Tibial artery (tissue), 4 donors: ENCODE results near the gene ZNF407.

Experiments used
- DNase-seq, 2 donors: peaks; one replicate each; pipeline ENCODE4 v3.0.0-alpha.2; 2019
- H3K27ac ChIP-seq, 2 donors: fragments of 200-600 bp; sonication (generic) in 1 of 2; 1 replicate in 1 of 2; 2 replicates in 1 of 2; pipeline ENCODE4 v1.5.1; 2018 to 2019; ENCODE audit warnings: mild to moderate bottlenecking in 1 of 2
- H3K27me3 ChIP-seq, 2 donors: fragments of 200-600 bp; sonication (generic) in 1 of 2; one replicate each; pipeline versions ENCODE4 v1.5.1 to v1.6.0; 2016 to 2019
- H3K36me3 ChIP-seq, 3 donors: fragments of 200-600 bp; sonication (generic) in 2 of 3; one replicate each; pipeline ENCODE4 v1.5.1; 2016 to 2019; ENCODE audit warnings: mild to moderate bottlenecking in 2 of 3
- H3K4me1 ChIP-seq, 4 donors: fragments of 200-600 bp; sonication (generic) in 2 of 4; 1 replicate in 3 of 4; 2 replicates in 1 of 4; pipeline ENCODE4 v1.5.1; 2016 to 2019
- H3K4me3 ChIP-seq, 2 donors: fragments of 200-600 bp; sonication (generic) in 1 of 2; 1 replicate in 1 of 2; 2 replicates in 1 of 2; pipeline ENCODE4 v1.5.1; 2018 to 2019; ENCODE audit warnings: mild to moderate bottlenecking in 2 of 2
- H3K9me3 ChIP-seq, 3 donors: fragments of 200-600 bp; sonication (generic) in 1 of 3; one replicate each; pipeline ENCODE4 v1.5.1; 2016 to 2019
- CTCF ChIP-seq, 2 experiments: fragments of 200-600 bp in 1 of 2; fragments of 450-650 bp in 1 of 2; IDR thresholded peaks; one replicate each; pipeline ENCODE4 v1.5.1; 2017 to 2019; ENCODE audit warnings: antibody characterized with exemption in 2 of 2, mild to moderate bottlenecking in 1 of 2, moderate library complexity in 1 of 2
- intact Hi-C: fragments of 100-400 bp; cut with DNase I; formaldehyde crosslinking; loops from one replicate; pipeline ENCODE4 v1.15.0; 2023; ENCODE audit warnings: low total_unique reads

Gene ZNF407

GRCh38 chr18:74715306-74715705 lies 117.6 kb downstream of the ZNF407 start:
- Histone ChIP-seq H3K27me3 (no peaks in the 10 kb centered on the region), H3K36me3 (no peaks in the 10 kb centered on the region), H3K9me3 (no peaks in the 10 kb centered on the region), H3K4me3 (no peak overlapping the region), H3K27ac (no peak overlapping the region), H3K4me1 (no peaks in the 10 kb centered on the region)
- no peak for TF ChIP-seq CTCF (IDR thresholded peaks at IDR 0.05)
- no peak for DNase-seq
- intact Hi-C loops = no loop called here

GRCh38 chr18:74715865-74716712 lies 118.4 kb downstream of the ZNF407 start:
- Histone ChIP-seq H3K27ac (no peak overlapping the region), H3K9me3 (no peaks in the 10 kb centered on the region), H3K27me3 (no peaks in the 10 kb centered on the region), H3K4me3 (no peak overlapping the region), H3K4me1 (no peaks in the 10 kb centered on the region), H3K36me3 (no peaks in the 10 kb centered on the region)
- intact Hi-C loops = no loop called here
- TF ChIP-seq CTCF (IDR thresholded peaks at IDR 0.05) = no peak
- DNase-seq = no peak

GRCh38 chr18:74718312-74718711 lies 120.6 kb downstream of the ZNF407 start:
- Histone ChIP-seq H3K4me3 (no peak overlapping the region), H3K9me3 (no peaks in the 10 kb centered on the region), H3K4me1 (no peaks in the 10 kb centered on the region), H3K27ac (no peak overlapping the region), H3K27me3 (no peaks in the 10 kb centered on the region), H3K36me3 (no peaks in the 10 kb centered on the region)
- intact Hi-C loops = no loop called here
- no peak for TF ChIP-seq CTCF (IDR thresholded peaks at IDR 0.05)
- no peak for DNase-seq

- no peak for TF ChIP-seq CTCF (IDR thresholded peaks at IDR 0.05)
- Histone ChIP-seq H3K4me3 (no peak overlapping the region), H3K36me3 (no peaks in the 10 kb centered on the region), H3K4me1 (no peaks in the 10 kb centered on the region), H3K27ac (no peak overlapping the region), H3K9me3 (no peaks in the 10 kb centered on the region), H3K27me3 (no peaks in the 10 kb centered on the region)
- intact Hi-C loops = no loop called here
- no peak for DNase-seq
These were observed 124.6 kb downstream of the ZNF407 start for GRCh38 chr18:74722237-74722636.

- Histone ChIP-seq H3K27ac (no peak overlapping the region), H3K4me3 (no peak overlapping the region), H3K4me1 (no peaks in the 10 kb centered on the region), H3K36me3 (no peaks in the 10 kb centered on the region), H3K27me3 (no peaks in the 10 kb centered on the region), H3K9me3 (no peaks in the 10 kb centered on the region)
- intact Hi-C loops = no loop called here
- DNase-seq = no peak
- TF ChIP-seq CTCF (IDR thresholded peaks at IDR 0.05) = no peak
These were observed 126.5 kb downstream of the ZNF407 start for GRCh38 chr18:74724186-74724585.
